GM12878 (cell line): ENCODE data around the gene PRUNE2. TPM values are rescaled to one million over a fixed set of nuclear protein-coding genes. Genes with fewer than 3 reads are reported as not detected.

Experiments used
- ATAC-seq: fragments of 200-7000 bp; cut with Tn5 transposase; 3 replicates; pipeline ENCODE4 v1.9.1; 2020; ENCODE audit warnings: mild to moderate bottlenecking, moderate library complexity
- BruUV-seq: library from RNA; stranded (reverse); fragments of 400-500 nt; replicated peaks from 2 replicates; lab custom pipeline; 2021; lab: Mats Ljungman, UMichigan
- CTCF ChIA-PET: fragments of 300-600 bp; sonication (Branson Sonifier 250); formaldehyde crosslinking; extraction: SDS; loops from one replicate; lab custom pipeline; 2021; ENCODE audit warnings: inconsistent platforms; lab: Yijun Ruan, JAX
- POLR2A ChIA-PET: fragments of 350-600 bp; formaldehyde crosslinking; extraction: SDS; loops from one replicate; lab custom pipeline; 2021; ENCODE audit warnings: inconsistent platforms; lab: Charles Lee
- RAD21 ChIA-PET: fragments of 300-600 bp; sonication (Branson Sonifier 250); formaldehyde crosslinking; loops from one replicate; lab custom pipeline; 2023; ENCODE audit warnings: antibody characterized with exemption; ENCODE audit not compliant: unreplicated experiment; lab: Charles Lee
- SMC1A ChIA-PET: fragments of 300-600 bp; sonication (Branson Sonifier 250); formaldehyde crosslinking; loops from one replicate; lab custom pipeline; 2023; ENCODE audit not compliant: unreplicated experiment, uncharacterized antibody; lab: Charles Lee
- DNase-seq: peaks from one replicate; pipeline ENCODE4 v3.0.0-alpha.2; 2011; ENCODE audit warnings: low read depth, low spot score
- FAIRE-seq: peaks from 3 replicates; lab custom pipeline; 2011; peaks lifted over from hg19 to GRCh38; lab: Jason Lieb, UNC
- H2AFZ ChIP-seq: 2 replicates; pipeline ENCODE4 v1.6.0; 2011; ENCODE audit warnings: low read depth, low read length, control low read depth; ENCODE audit not compliant: control insufficient read depth
- H3K27ac ChIP-seq: 2 replicates; pipeline ENCODE4 v1.5.1; 2011; ENCODE audit warnings: control low read depth; ENCODE audit not compliant: control insufficient read depth, insufficient read depth
- H3K27me3 ChIP-seq, 2 experiments: replicated peaks in 1 of 2; 2 replicates each; pipeline versions ENCODE4 v1.6.0 to v1.6.1; 2011; ENCODE audit warnings: low read length in 1 of 2; ENCODE audit not compliant: control insufficient read depth in 2 of 2, insufficient read depth in 2 of 2
- H3K36me3 ChIP-seq, 2 experiments: 2 replicates each; pipeline ENCODE4 v1.5.1; 2011; ENCODE audit warnings: low read length in 1 of 2; ENCODE audit not compliant: control insufficient read depth in 2 of 2, insufficient read depth in 2 of 2
- H3K4me1 ChIP-seq: 2 replicates; pipeline ENCODE4 v1.6.1; 2011; ENCODE audit warnings: mild to moderate bottlenecking, low read length, moderate library complexity, mixed read lengths; ENCODE audit not compliant: control insufficient read depth, insufficient read depth
- H3K4me2 ChIP-seq: 2 replicates; pipeline ENCODE4 v1.6.0; 2011; ENCODE audit warnings: control low read depth; ENCODE audit not compliant: control insufficient read depth, insufficient read depth
- H3K4me3 ChIP-seq: fragments of 200-600 bp; sonication (generic); 2 replicates; pipeline ENCODE4 v1.5.1; 2016
- H3K79me2 ChIP-seq: 2 replicates; pipeline ENCODE4 v1.6.0; 2011; ENCODE audit warnings: low read length; ENCODE audit not compliant: control insufficient read depth, insufficient read depth
- H3K9ac ChIP-seq: 2 replicates; pipeline ENCODE4 v1.8.0; 2011; ENCODE audit warnings: low read length, control low read depth, mixed read lengths; ENCODE audit not compliant: control insufficient read depth, insufficient read depth
- H3K9me3 ChIP-seq: replicated peaks from 3 replicates; pipeline ENCODE4 v1.5.1; 2011; ENCODE audit warnings: mild to moderate bottlenecking, low read length; ENCODE audit not compliant: control insufficient read depth, insufficient read depth
- H4K20me1 ChIP-seq: 2 replicates; pipeline ENCODE4 v1.6.0; 2011; ENCODE audit not compliant: control insufficient read depth, insufficient read depth
- BCLAF1 ChIP-seq: fragments of 450-650 bp; IDR thresholded peaks from 2 replicates; pipeline ENCODE4 v1.6.1; 2017; ENCODE audit warnings: antibody characterized with exemption, mild to moderate bottlenecking, moderate library complexity
- CHD2 ChIP-seq: IDR thresholded peaks from 2 replicates; pipeline ENCODE4 v1.6.1; 2011; ENCODE audit warnings: low read depth, low read length, improper control_type of control experiment, borderline replicate concordance
- CHD4 ChIP-seq: fragments of 200-600 bp; sonication (generic); IDR thresholded peaks from 2 replicates; pipeline ENCODE4 v1.6.1; 2016; ENCODE audit warnings: mild to moderate bottlenecking
- CREB1 ChIP-seq: IDR thresholded peaks from 2 replicates; pipeline ENCODE4 v1.6.1; 2012; ENCODE audit warnings: low read depth, mild to moderate bottlenecking, inconsistent platforms
- EGR1 ChIP-seq, 2 experiments: IDR thresholded peaks; 1 replicate in 1 of 2; 2 replicates in 1 of 2; pipeline ENCODE4 v1.6.1; 2011 to 2012; ENCODE audit warnings: low read depth in 2 of 2, low read length in 2 of 2, borderline replicate concordance in 1 of 2, mild to moderate bottlenecking in 1 of 2, moderate library complexity in 1 of 2
- FOXM1 ChIP-seq: IDR thresholded peaks from 2 replicates; pipeline ENCODE4 v1.6.1; 2012; ENCODE audit warnings: low read depth, mild to moderate bottlenecking, inconsistent platforms, low read length, moderate library complexity
- GABPA ChIP-seq: IDR thresholded peaks from 2 replicates; pipeline ENCODE4 v1.6.1; 2014; ENCODE audit warnings: antibody characterized with exemption, low read depth, mild to moderate bottlenecking, inconsistent platforms
- HDGF ChIP-seq: fragments of 450-650 bp; IDR thresholded peaks from 2 replicates; pipeline ENCODE4 v1.6.1; 2016; ENCODE audit warnings: antibody characterized with exemption
- MLLT1 ChIP-seq: fragments of 450-650 bp; IDR thresholded peaks from 2 replicates; pipeline ENCODE4 v1.6.1; 2016; ENCODE audit warnings: mild to moderate bottlenecking
- NFYB ChIP-seq: IDR thresholded peaks from 2 replicates; pipeline ENCODE4 v1.6.1; 2011; ENCODE audit warnings: low read depth, mild to moderate bottlenecking, low read length, improper control_type of control experiment, moderate library complexity; ENCODE audit not compliant: insufficient read depth
- NR2C1 ChIP-seq: fragments of 450-650 bp; IDR thresholded peaks from 2 replicates; pipeline ENCODE4 v1.6.1; 2017; ENCODE audit warnings: antibody characterized with exemption, mild to moderate bottlenecking, moderate library complexity
- POLR2AphosphoS2 ChIP-seq: IDR thresholded peaks from 2 replicates; pipeline ENCODE4 v1.6.1; 2011; ENCODE audit warnings: low read depth, mild to moderate bottlenecking, low read length, improper control_type of control experiment, moderate library complexity
- RCOR1 ChIP-seq: conservative IDR thresholded peaks from 2 replicates; pipeline ENCODE4 v1.6.1; 2012; ENCODE audit warnings: low read depth, low read length, improper control_type of control experiment
- SRF ChIP-seq, 2 experiments: IDR thresholded peaks; 2 replicates each; pipeline ENCODE4 v1.6.1; 2011; ENCODE audit warnings: low read depth in 2 of 2, low read length in 2 of 2, mild to moderate bottlenecking in 1 of 2, moderate library complexity in 1 of 2
- TARDBP ChIP-seq: IDR thresholded peaks from 2 replicates; pipeline ENCODE4 v1.6.1; 2016; ENCODE audit warnings: borderline replicate concordance
- TBL1XR1 ChIP-seq: IDR thresholded peaks from 2 replicates; pipeline ENCODE4 v1.6.1; 2012; ENCODE audit warnings: low read depth, low read length, improper control_type of control experiment
- TCF12 ChIP-seq: IDR thresholded peaks from 2 replicates; pipeline ENCODE4 v1.6.1; 2011; ENCODE audit warnings: low read depth, mild to moderate bottlenecking, low read length
- ZNF622 ChIP-seq: fragments of 450-650 bp; IDR thresholded peaks from 2 replicates; pipeline ENCODE4 v1.6.1; 2017; ENCODE audit warnings: mild to moderate bottlenecking, inconsistent platforms
- WGBS: methylation state at CpG from one replicate; pipeline ENCODE4 v1.1.6; 2016; ENCODE audit warnings: low lambda C conversion rate; ENCODE audit not compliant: insufficient replicate concordance, insufficient coverage; ENCODE audit errors: missing lambda C conversion rate; 5-methylcytosine and 5-hydroxymethylcytosine counted together
- in situ Hi-C: fragments of 300-500 bp; cut with MboI; formaldehyde crosslinking; loops from 9 replicates; pipeline ENCODE4 v1.14.3; 2018; ENCODE audit warnings: mixed read lengths
- intact Hi-C: fragments of 100-400 bp; cut with micrococcal nuclease; formaldehyde crosslinking; loops from one replicate; pipeline ENCODE4 v1.14.2; 2022; ENCODE audit not compliant: unreplicated experiment
- polyA plus RNA-seq, 11 experiments: library from polyadenylated mRNA; depleted of rRNA in 4 of 11; unstranded in 6 of 11; stranded (reverse) in 5 of 11; fragments of >200 nt; fragmentation: Nextera tagmentation in 4 of 11; fragmentation: Illumina TruSeq in 1 of 11; extraction: Ambion mirVana in 4 of 11; extraction: Trizol in 1 of 11; gene quantifications; 1 replicate in 1 of 11; 2 replicates in 10 of 11; pipeline versions ENCODE4 v1.2.1 to v1.2.3, GENCODE V29; 2011 to 2016; ENCODE audit warnings: inconsistent platforms in 2 of 11, missing spikeins in 2 of 11, low read depth in 1 of 11
- total RNA-seq, 4 experiments: library from RNA; depleted of rRNA in 3 of 4; stranded (reverse); fragments of >200 nt in 3 of 4; fragmentation: Illumina TruSeq in 1 of 4; extraction: Trizol in 1 of 4; gene quantifications; 2 replicates each; pipeline versions ENCODE4 v1.2.1 to v1.2.3, GENCODE V29; 2013 to 2021

Gene PRUNE2
- total and polyA plus RNA-seq, 10 of the 15 experiments (the other 5 are each of a cell fraction or from before 2014, with no cell fraction given), result 0.07 to 0.63 (median 0.25) TPM

GRCh38 chr9:76655121-76655541, 250.8 kb downstream of the PRUNE2 start:
- 54% methylated on average over 6 of the region's 6 CpGs for WGBS
- CTCF ChIA-PET, result interaction anchor here (0.6 kb wide), 1 partner anchor 13 kb away, joined by 3 read pairs; no protein-coding TSS in a partner anchor
- no peak for DNase-seq
- H3K27me3 ChIP-seq, result no peaks in the 10 kb centered on the region
- no peak for ATAC-seq
- H3K27ac ChIP-seq, result no peak overlapping the region
- in situ Hi-C loops, result loop anchor here (5.0 kb wide), 1 partner anchor 208 kb away; no protein-coding TSS in a partner anchor
- H3K9me3 ChIP-seq, result no peaks in the 10 kb centered on the region
- TF ChIP-seq BCLAF1 (no peak), NFYB (no peak), CHD2 (no peak), TBL1XR1 (no peak), NR2C1 (no peak), GABPA (no peak), SRF (IDR thresholded peaks at IDR 0.05; ENCODE audit: low read depth in 2 of 2, low read length in 2 of 2) (no peak), ZNF622 (no peak), RCOR1 (no peak), POLR2AphosphoS2 (no peak), TARDBP (no peak), CHD4 (no peak), TCF12 (no peak), MLLT1 (no peak), FOXM1 (no peak), EGR1 (IDR thresholded peaks at IDR 0.05; ENCODE audit: borderline replicate concordance in 1 of 2, low read depth in 2 of 2, low read length in 2 of 2) (no peak), HDGF (no peak), CREB1 (no peak)
- TF ChIP-seq, all 136 proteins: peak for 0
- Histone ChIP-seq H3K79me2 (no peaks in the 10 kb centered on the region), H3K4me1 (peaks cover 4% of the 10 kb centered on the region), H3K36me3 (no peaks in the 10 kb centered on the region), H3K4me2 (no peak overlapping the region), H3K4me3 (no peak overlapping the region), H4K20me1 (no peaks in the 10 kb centered on the region), H2AFZ (no peak overlapping the region), H3K9ac (no peak overlapping the region)
- no TSS peak for BruUV-seq
- ChIA-PET SMC1A (no interaction called here), POLR2A (no interaction called here), RAD21 (interaction anchor here (0.9 kb wide), 1 partner anchor 261 kb away, joined by 3 read pairs; the partner anchor contains the start of gene RFK)
- no peak for FAIRE-seq
- intact Hi-C loops, result loop anchor here (5.0 kb wide), 1 partner anchor 253 kb away; no protein-coding TSS in a partner anchor
